ENCODE data around the gene TEC. TPM values are rescaled to one million over a fixed set of nuclear protein-coding genes. Genes with fewer than 3 reads are reported as not detected.
A peak's percentile ranks its signal among the peaks of the same experiment; 100 is the strongest.
"Not testable (repeated sequence)": the region's sequence is repeated elsewhere in the genome, so short reads cannot be mapped to it uniquely, and the experiment has no call there.

The TEC gene
- total RNA-seq, 1 donor from 2014 or later: 7.7 TPM

DNA sequence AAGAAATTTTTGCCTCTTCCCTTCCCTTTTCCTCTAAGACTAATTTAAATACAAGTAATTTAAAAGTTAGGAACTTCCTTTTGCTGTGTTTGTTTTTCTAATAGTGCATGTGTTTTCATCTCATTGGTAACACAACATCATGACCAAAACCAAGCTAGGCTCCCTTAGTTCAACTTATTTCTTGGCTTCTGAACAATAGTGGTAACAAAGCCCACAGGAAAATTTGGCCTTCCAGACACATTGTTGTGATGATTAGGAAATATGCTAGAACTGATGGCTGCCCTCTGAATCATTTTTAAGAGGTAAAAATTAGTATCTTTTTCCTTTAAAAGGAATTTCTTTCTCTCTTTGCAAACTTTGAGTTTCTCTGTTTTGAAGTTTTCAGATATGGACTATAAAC lies 25.5 kb upstream of the TEC start:
- H3K27ac ChIP-seq: no peak overlapping the region
- H3K4me3 ChIP-seq: no peak overlapping the region
- DNase-seq (no peak), ATAC-seq (no peak)
- TF ChIP-seq, protein P1, sequence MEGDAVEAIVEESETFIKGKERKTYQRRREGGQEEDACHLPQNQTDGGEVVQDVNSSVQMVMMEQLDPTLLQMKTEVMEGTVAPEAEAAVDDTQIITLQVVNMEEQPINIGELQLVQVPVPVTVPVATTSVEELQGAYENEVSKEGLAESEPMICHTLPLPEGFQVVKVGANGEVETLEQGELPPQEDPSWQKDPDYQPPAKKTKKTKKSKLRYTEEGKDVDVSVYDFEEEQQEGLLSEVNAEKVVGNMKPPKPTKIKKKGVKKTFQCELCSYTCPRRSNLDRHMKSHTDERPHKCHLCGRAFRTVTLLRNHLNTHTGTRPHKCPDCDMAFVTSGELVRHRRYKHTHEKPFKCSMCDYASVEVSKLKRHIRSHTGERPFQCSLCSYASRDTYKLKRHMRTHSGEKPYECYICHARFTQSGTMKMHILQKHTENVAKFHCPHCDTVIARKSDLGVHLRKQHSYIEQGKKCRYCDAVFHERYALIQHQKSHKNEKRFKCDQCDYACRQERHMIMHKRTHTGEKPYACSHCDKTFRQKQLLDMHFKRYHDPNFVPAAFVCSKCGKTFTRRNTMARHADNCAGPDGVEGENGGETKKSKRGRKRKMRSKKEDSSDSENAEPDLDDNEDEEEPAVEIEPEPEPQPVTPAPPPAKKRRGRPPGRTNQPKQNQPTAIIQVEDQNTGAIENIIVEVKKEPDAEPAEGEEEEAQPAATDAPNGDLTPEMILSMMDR (IDR thresholded peaks at IDR 0.05): no peak
- no peaks in the 10 kb centered on the region for H3K4me1 ChIP-seq
- no peaks in the 10 kb centered on the region for H3K36me3 ChIP-seq
- intact Hi-C loops (cut with DNase I): no loop called here
- no peaks in the 10 kb centered on the region for H3K27me3 ChIP-seq
- H3K9me3 ChIP-seq: no peaks in the 10 kb centered on the region

DNA sequence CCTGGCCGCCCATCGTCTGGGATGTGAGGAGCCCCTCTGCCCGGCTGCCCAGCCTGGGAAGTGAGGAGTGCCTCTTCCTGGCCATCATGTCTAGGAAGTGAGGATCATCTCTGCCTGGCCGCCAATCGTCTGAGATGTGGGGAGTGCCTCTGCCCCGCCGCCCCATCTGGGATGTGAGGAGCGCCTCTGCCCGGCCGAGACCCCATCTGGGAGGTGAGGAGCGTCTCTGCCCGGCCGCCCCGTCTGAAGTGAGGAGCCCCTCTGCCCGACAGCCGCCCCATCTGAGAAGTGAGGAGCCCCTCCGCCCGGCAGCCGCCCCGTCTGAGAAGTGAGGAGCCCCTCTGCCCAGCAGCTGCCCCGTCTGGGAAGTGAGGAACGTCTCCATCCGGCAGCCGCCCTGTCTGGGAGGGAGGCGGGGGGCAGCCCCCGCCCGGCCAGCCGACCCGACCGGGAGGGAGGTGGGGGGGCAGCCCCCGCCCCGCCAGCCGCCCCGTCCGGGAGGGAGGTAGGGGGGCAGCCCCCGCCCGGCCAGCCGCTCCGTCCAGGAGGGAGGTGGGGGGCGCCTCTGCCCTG lies 22.7 kb upstream of the TEC start:
- intact Hi-C loops (cut with DNase I); ATAC-seq; H3K4me1 ChIP-seq; H3K27me3 ChIP-seq; DNase-seq; H3K4me3 ChIP-seq; H3K27ac ChIP-seq; H3K9me3 ChIP-seq; H3K36me3 ChIP-seq: not testable (repeated sequence)

DNA sequence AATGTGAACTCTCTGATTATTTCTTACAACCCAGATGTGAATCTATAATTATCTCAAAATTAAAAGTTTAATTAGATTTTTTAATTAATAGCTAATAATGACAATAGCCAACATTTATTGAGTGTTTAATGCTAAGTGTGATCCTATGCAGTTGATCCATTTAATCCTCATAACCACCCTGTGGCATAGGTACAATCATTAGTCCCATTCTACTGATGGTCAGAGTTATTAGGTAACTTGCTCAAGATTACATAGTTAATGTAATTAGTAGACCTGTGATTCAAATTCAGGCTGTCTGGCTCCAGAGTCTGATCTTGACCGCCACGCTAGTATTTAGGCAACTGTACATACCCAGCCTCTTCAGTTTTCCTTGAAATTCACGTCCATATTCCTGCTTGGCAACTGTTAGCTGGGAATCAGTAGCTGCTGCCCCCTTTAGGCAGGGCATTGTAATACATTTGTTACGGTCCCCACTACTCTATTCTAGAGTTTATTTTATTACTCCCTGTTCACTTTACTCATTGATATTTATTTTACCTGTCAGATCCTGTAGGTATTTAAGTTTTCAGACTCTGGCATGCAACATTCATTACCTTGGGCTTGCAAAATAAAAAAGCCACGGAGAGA lies 20.6 kb upstream of the TEC start:
- no peaks in the 10 kb centered on the region for H3K27me3 ChIP-seq
- DNase-seq (no peak), ATAC-seq (peak; percentile 89)
- intact Hi-C loops (cut with DNase I): no loop called here
- no peaks in the 10 kb centered on the region for H3K4me1 ChIP-seq
- H3K9me3 ChIP-seq: no peaks in the 10 kb centered on the region
- no peak overlapping the region for H3K4me3 ChIP-seq
- no peak overlapping the region for H3K27ac ChIP-seq
- no peaks in the 10 kb centered on the region for H3K36me3 ChIP-seq
- TF ChIP-seq, protein P1 (IDR thresholded peaks at IDR 0.05): peak; percentile 59

DNA sequence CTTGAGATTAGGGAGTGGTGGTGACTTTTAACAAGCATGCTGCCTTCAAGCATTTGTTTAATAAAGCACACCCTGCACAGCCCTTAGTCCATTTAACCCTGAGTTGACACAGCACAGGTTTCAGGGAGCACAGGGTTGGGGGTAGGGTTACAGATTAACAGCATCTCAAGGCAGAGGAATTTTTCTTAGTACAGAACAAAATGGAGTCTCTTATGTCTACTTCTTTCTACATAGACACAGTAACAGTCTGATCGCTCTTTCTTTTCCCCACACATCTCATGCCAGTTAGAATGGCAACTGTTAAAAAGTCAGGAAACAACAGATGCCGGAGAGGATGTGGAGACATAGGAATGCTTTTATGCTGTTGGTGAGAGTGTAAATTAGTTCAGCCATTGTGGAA lies 16.4 kb upstream of the TEC start:
- ATAC-seq; intact Hi-C loops (cut with DNase I): not testable (repeated sequence)

DNA sequence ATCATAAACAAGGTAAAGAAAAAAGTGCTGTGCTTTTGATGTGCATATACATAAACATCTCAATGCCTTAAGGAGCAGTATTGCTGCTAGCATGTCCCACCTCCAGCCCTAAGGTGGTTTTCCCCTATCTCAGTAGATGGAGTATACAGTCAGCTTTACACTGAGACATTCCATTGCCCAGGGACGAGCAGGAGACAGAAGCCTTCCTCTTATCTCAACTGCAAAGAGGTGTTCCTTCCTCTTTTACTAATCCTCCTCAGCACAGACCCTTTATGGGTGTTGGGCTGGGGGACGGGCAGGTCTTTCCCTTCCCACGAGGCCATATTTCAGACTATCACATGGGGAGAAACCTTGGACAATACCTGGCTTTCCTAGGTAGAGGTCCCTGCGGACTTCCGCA lies 16.0 kb upstream of the TEC start:
- H3K36me3 ChIP-seq; H3K27me3 ChIP-seq; H3K9me3 ChIP-seq; H3K27ac ChIP-seq; DNase-seq; H3K4me1 ChIP-seq; H3K4me3 ChIP-seq; ATAC-seq; intact Hi-C loops (cut with DNase I): not testable (repeated sequence)

More for the DNA sequence above, 16.4 kb upstream of the TEC start:
- DNase-seq, H3K36me3 ChIP-seq, H3K27ac ChIP-seq, H3K9me3 ChIP-seq, H3K4me3 ChIP-seq, H3K4me1 ChIP-seq, H3K27me3 ChIP-seq: not testable (repeated sequence)

DNA sequence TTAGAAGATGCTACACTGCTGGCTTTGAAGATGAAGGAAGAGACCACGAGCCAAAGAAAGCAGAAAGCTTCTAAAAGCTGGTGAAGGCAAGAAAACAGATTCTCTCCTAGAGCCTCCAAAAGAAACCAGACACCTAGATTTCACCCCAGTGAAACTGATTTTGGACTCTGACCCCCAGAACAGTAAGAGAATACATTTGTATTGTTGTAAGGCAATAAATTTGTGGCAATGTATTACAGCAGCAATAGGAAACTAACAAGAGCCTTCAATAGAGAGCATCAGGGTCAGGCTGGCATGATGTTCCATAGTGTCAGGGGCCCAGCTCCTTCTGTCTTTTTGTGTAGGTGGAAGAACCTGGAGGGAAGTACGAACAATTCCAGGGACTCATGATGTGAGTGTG lies 6.0 kb upstream of the TEC start:
- DNase-seq: no peak
- Histone ChIP-seq H3K36me3 (no peaks in the 10 kb centered on the region), H3K9me3 (no peaks in the 10 kb centered on the region), H3K4me1 (no peaks in the 10 kb centered on the region), H3K27me3 (no peaks in the 10 kb centered on the region), H3K27ac (no peak overlapping the region), H3K4me3 (no peak overlapping the region)
- no peak for ATAC-seq
- intact Hi-C loops (cut with DNase I): no loop called here
- TF ChIP-seq, protein P1 (IDR thresholded peaks at IDR 0.05): no peak

DNA sequence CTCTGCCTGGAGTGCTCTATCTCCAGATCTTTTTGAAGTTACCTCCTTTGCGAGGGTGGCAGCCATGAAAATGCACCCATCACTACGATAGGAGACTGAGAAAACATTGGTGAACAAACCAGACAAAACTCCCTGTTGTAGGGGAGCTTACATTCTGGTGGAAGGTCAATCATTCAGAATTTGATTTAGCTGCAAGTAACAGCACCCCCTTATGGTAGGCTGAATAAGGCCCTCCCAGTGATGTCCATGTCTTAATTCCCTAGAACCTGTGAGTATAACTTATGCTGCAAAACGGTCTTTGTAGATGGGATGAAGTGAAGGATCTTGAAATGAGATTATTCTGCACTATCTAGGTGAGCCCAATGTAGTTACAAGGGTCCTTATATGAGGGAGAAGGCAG lies 5.6 kb upstream of the TEC start:
- intact Hi-C loops (cut with DNase I): no loop called here
- H3K4me1 ChIP-seq: no peaks in the 10 kb centered on the region
- no peaks in the 10 kb centered on the region for H3K27me3 ChIP-seq
- no peak overlapping the region for H3K4me3 ChIP-seq
- no peak for DNase-seq
- H3K27ac ChIP-seq: no peak overlapping the region
- no peaks in the 10 kb centered on the region for H3K36me3 ChIP-seq
- ATAC-seq: peak; percentile 87
- TF ChIP-seq, protein P1 (IDR thresholded peaks at IDR 0.05): peak; percentile 62
- no peaks in the 10 kb centered on the region for H3K9me3 ChIP-seq

Data from upper lobe of right lung (tissue), 1 donor.